RWPE2 (cell line): Measurements from ENCODE around the gene FCER2.
"Not testable (repeated sequence)": the region's sequence is repeated elsewhere in the genome, so short reads cannot be mapped to it uniquely, and the experiment has no call there.

Source experiments
- ATAC-seq: fragments of 200-7000 bp; cut with Tn5 transposase; 3 replicates; pipeline ENCODE4 v1.9.1; 2021; ENCODE audit warnings: low read depth
- DNase-seq: peaks from one replicate; pipeline ENCODE4 v3.0.0-alpha.2; 2020; ENCODE audit warnings: low spot score
- H3K27ac ChIP-seq: fragments of 450-650 bp; 2 replicates; pipeline ENCODE4 v1.5.1; 2017; ENCODE audit warnings: mild to moderate bottlenecking; ENCODE audit not compliant: poor library complexity, severe bottlenecking
- H3K27me3 ChIP-seq: fragments of 250-450 bp; sonication (Bioruptor Pico); 2 replicates; pipeline ENCODE4 v1.5.1; 2021; ENCODE audit warnings: mild to moderate bottlenecking, moderate library complexity; ENCODE audit not compliant: insufficient read depth, poor library complexity, severe bottlenecking
- H3K36me3 ChIP-seq: fragments of 250-450 bp; sonication (Bioruptor Pico); 2 replicates; pipeline ENCODE4 v1.5.1; 2020; ENCODE audit warnings: low read depth, mild to moderate bottlenecking, moderate library complexity
- H3K4me1 ChIP-seq: fragments of 250-450 bp; sonication (Bioruptor Pico); 2 replicates; pipeline ENCODE4 v1.5.1; 2021; ENCODE audit warnings: mild to moderate bottlenecking, moderate library complexity; ENCODE audit not compliant: insufficient read depth, poor library complexity, severe bottlenecking
- H3K4me3 ChIP-seq: fragments of 250-450 bp; sonication (Bioruptor Pico); 2 replicates; pipeline ENCODE4 v1.5.1; 2021; ENCODE audit warnings: mild to moderate bottlenecking, moderate library complexity; ENCODE audit not compliant: severe bottlenecking
- H3K9me3 ChIP-seq: fragments of 250-450 bp; sonication (Bioruptor Pico); 2 replicates; pipeline ENCODE4 v1.5.1; 2021; ENCODE audit warnings: mild to moderate bottlenecking, moderate library complexity; ENCODE audit not compliant: severe bottlenecking
- TF ChIP-seq, protein P1 (sequence below): fragments of 450-650 bp; IDR thresholded peaks from one replicate; pipeline ENCODE4 v1.5.1; 2017; ENCODE audit warnings: mild to moderate bottlenecking, moderate library complexity; ENCODE audit not compliant: poor library complexity, severe bottlenecking

The FCER2 gene

DNA sequence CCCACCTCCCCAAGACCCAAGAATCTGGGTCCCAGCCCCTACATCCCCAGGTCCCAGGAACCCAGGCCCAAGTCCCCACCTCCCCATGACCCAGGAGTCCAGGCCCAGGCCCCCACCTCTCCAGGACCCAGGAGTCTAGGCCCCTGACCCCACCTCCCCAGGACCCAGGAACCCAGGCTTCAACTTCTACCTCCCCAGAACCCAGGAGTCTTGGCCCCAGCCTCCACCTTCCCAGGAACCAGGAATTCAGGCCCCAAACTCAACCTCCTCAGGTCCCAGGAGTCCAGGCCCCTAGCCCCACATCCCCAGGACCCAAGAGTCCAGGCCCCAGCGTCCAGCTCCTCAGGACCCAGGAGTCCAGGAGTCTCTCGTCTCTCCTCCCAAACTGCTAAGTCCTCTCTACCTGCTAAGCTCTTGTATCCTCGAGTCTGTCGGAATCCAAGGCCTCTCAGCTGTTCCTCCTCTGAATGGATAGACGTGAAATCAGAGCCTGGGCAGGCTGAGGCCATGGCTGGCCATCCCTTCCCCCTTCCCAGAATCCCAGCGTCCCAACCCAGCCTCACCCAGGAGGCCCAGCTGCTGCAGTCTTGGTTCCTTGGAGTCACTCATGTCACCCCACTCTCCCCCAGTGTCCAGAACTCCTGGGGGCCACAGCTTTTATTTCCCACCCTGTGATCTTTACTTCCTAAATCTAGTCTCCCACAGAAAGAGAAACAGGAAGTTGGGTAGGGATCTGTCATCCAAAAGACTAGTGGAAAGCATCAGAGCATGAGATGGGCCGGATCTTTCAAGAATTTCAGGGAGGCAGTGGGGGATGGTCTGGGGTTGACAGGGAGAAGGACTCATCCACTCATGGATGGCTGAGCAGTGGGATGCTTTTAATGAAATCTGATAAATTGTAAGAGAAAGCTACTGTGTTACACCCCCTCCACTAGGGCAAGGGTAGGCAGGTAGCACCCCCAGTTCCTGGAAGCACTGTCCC lies 45.3 kb upstream of the FCER2 start, which contains the start of gene CD209:
Gene CD209 (minus strand): TSS at position 632 of the 982 bp plus-strand sequence. CDS start 23 bp downstream, at position 609.
- H3K27ac ChIP-seq: no peak within 1 kb of the TSS

DNA sequence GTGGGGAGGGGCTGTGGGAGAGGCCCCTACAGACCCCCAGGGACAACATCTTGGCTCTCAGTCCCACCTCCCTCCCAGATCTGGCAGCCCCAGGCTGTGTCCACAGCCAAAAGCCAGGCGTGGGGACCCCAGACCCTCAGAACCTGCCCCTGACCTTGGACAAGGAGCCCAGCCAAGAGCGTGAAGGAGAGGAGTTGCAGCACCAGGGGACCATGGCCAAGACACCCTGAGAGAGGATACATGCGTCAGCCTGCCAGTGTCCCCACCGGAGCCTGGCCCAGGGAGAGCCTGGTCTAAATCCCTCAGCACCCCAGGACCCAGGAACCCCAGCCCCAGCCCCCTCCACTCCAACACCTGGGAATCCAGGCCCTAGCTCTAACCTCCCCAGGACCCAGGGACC lies 44.4 kb upstream of the FCER2 start:
- H3K36me3 ChIP-seq, H3K27ac ChIP-seq, H3K9me3 ChIP-seq, H3K4me1 ChIP-seq, H3K27me3 ChIP-seq, H3K4me3 ChIP-seq, ATAC-seq, DNase-seq: not testable (repeated sequence)

More for the DNA sequence above, 45.3 kb upstream of the FCER2 start, which contains the start of gene CD209:
- no peaks in the 10 kb centered on the region for H3K4me1 ChIP-seq
- no peak within 1 kb of the TSS for H3K4me3 ChIP-seq
- TF ChIP-seq, protein P1, sequence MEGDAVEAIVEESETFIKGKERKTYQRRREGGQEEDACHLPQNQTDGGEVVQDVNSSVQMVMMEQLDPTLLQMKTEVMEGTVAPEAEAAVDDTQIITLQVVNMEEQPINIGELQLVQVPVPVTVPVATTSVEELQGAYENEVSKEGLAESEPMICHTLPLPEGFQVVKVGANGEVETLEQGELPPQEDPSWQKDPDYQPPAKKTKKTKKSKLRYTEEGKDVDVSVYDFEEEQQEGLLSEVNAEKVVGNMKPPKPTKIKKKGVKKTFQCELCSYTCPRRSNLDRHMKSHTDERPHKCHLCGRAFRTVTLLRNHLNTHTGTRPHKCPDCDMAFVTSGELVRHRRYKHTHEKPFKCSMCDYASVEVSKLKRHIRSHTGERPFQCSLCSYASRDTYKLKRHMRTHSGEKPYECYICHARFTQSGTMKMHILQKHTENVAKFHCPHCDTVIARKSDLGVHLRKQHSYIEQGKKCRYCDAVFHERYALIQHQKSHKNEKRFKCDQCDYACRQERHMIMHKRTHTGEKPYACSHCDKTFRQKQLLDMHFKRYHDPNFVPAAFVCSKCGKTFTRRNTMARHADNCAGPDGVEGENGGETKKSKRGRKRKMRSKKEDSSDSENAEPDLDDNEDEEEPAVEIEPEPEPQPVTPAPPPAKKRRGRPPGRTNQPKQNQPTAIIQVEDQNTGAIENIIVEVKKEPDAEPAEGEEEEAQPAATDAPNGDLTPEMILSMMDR: no peak
- DNase-seq: no peak
- no peak for ATAC-seq
- H3K9me3 ChIP-seq: no peaks in the 10 kb centered on the region
- no peaks in the 10 kb centered on the region for H3K36me3 ChIP-seq
- H3K27me3 ChIP-seq: no peaks in the 10 kb centered on the region

DNA sequence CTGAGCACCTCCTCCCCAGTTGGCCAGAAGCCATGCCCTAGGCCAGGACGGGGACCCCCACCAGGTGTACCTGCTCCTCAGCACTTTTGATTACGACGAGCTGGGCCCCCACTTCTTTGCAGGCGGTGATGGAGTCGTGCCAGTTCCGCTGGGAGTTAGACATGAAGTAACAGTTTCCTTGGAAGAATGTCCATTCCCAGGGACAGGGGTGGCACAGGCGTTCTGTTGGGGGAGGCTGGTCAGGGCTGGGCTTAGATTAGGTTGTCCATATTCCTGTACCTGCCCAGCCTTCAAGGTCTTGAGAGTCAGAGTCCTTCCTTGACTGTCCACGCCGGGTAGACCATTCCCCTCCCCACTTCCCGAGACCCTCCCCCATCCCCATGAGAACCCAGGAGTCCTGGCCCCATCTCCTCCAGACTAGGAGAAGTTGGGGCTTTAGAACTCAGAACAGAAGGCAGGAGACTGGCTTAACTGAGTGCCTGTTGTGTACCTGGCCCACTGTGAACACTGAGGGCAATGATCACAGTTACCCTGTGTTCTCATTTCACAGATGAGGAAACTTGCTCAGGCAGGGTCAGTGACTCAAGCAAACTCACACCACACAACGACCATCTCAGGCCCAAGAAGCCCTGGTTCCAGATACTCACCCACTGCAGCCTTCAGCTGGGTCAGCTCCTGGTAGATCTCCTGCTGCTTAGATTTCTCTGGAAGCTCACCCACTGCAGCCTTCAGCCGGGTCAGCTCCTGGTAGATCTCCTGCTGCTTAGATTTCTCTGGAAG lies 43.1 kb upstream of the FCER2 start:
- H3K27ac ChIP-seq: no peak overlapping the region
- DNase-seq: no peak
- no peaks in the 10 kb centered on the region for H3K4me1 ChIP-seq
- no peak for ATAC-seq
- H3K9me3 ChIP-seq: no peaks in the 10 kb centered on the region
- no peak overlapping the region for H3K4me3 ChIP-seq
- H3K27me3 ChIP-seq: no peaks in the 10 kb centered on the region
- H3K36me3 ChIP-seq: no peaks in the 10 kb centered on the region
- TF ChIP-seq, protein P1: no peak

DNA sequence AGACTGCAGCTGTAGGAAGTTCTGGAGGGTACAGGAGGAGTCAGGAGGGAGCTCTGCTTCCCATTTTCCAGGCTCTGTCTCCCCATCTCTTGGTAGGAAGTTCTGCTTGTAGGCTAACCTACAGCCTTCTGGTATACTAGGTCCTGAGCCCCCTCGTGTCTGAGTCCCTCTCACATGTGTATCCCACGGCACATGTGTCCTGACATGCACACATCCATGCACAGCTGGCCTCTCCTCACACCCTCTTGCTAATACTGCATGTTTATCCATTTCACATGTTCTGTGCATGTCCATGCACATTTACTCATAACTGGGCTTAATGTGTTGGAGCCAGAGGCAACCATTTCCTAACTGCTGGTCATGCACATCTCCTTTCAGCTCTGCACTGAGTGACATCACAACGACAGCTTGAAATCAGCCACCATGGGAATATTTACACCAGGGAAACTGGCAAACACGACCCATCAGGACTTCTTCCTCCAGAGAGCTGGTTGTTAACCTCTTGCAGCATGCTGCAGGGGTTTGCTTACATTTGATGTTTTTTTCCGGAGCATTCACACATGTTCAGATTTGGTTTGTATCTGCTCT lies 42.4 kb upstream of the FCER2 start:
- Histone ChIP-seq H3K27ac (no peak overlapping the region), H3K4me3 (no peak overlapping the region), H3K36me3 (no peaks in the 10 kb centered on the region), H3K27me3 (no peaks in the 10 kb centered on the region), H3K9me3 (no peaks in the 10 kb centered on the region), H3K4me1 (no peaks in the 10 kb centered on the region)
- ATAC-seq (no peak), DNase-seq (no peak)
- TF ChIP-seq, protein P1: no peak

DNA sequence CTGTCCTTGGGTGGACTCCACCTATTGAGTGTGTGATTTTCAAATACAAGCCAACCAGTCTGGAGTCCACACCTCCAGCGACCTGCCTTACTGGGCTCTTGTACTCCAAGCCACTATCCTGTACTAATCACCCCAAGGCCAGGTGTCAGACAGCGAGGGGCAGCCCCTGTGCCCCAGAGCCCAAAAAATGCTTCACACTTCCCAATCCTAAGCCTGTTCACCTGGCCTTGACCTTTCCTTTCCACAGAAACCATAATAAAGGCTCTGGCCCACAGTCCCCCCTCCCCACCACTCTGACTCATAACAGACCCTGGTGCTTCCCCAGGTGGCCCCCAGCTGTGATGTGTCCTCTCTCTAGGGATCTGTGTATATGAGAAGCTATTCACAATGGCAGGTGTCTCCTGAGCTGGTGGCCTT lies 41.5 kb upstream of the FCER2 start:
- no peak for DNase-seq
- H3K4me3 ChIP-seq: no peak overlapping the region
- TF ChIP-seq, protein P1: no peak
- no peaks in the 10 kb centered on the region for H3K27me3 ChIP-seq
- H3K27ac ChIP-seq: no peak overlapping the region
- no peak for ATAC-seq
- H3K9me3 ChIP-seq: no peaks in the 10 kb centered on the region
- H3K36me3 ChIP-seq: no peaks in the 10 kb centered on the region
- H3K4me1 ChIP-seq: no peaks in the 10 kb centered on the region
